Ramos (cell line): ENCODE data around the gene MAPK8.
"Not testable (repeated sequence)": the region's sequence is repeated elsewhere in the genome, so short reads cannot be mapped to it uniquely, and the experiment has no call there.

ENCODE experiments used
- in situ Hi-C: fragments of 300-500 bp; cut with MboI; formaldehyde crosslinking; loops from one replicate; pipeline ENCODE4 v1.14.3; 2022; ENCODE audit warnings: low sequenced_read_pairs; ENCODE audit not compliant: unreplicated experiment

MAPK8 gene

DNA sequence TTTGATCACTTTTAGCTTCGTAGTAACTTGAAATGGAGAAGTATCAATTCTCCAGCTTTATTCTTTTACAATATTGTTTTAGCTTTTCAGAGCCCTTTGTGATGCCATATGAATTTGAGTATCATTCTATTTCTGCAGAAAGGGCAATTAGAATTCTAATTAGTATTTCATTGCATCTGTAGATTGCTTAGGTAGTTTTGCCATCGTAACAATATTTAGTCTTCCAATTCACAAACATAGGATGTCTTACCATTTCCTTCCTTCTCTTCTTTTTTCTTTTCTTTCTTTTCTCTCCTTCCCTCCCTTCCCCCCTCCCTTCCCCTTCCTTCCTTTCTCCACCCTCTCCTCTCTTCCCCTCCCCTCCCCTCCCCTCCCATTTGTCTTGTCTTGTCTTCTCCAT lies 105.0 kb downstream of the MAPK8 start:
- in situ Hi-C loops: no loop called here

DNA sequence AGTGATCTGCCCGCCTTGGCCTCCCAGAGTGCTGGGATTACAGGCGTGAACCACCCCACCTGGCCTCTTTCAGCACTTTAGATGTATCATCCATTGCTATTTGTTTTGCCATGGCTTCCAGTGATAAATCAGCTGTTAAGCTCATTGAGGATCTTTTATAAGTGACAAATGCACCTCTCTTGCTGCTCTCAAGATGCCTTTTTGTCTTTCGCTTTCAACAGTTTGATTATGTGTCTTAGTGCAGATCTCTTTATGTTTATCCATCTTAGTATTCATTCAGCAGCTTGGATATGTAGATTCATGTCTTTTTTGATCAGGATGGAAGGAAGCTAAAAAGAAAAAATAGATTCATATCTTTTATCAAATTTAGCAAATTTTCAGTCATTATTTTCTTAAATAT lies 105.6 kb downstream of the MAPK8 start:
- in situ Hi-C loops: no loop called here

DNA sequence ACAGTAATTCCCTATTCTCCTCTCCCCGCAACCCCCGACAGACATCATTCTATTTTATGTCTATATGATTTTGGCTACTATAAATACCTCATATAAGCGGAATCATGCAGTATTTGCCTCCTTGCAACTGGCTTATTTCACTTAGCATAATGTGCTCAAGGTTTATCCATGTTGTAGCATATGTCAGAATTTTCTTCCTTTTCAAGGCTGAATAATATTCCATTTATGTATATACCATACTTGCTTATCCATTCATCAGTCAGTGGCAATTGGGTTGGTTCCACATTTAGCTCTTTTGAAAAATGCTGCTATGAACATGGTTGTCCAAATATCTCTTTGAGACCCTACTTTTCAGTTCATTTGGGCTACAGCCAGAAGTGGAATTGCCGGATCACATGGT lies 106.5 kb downstream of the MAPK8 start:
- in situ Hi-C loops: no loop called here

DNA sequence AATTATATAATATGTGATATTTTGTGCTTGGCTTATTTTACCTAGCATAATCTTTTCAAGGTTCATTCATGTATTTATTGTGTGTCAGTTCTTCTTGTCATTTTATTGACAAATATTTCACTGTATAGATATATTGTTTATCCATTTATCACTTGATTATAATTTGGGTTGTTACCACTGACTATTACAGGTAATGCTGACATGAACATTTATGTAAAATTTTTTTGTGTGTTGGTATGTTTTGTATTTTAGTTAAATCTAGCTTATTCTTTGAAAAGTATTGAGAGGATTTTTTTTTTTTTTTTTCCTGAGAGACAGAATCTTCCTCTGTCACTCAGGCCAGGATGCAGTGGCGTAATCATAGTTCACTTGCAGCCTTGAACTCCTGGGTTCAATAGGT lies 107.7 kb downstream of the MAPK8 start:
- in situ Hi-C loops: no loop called here

DNA sequence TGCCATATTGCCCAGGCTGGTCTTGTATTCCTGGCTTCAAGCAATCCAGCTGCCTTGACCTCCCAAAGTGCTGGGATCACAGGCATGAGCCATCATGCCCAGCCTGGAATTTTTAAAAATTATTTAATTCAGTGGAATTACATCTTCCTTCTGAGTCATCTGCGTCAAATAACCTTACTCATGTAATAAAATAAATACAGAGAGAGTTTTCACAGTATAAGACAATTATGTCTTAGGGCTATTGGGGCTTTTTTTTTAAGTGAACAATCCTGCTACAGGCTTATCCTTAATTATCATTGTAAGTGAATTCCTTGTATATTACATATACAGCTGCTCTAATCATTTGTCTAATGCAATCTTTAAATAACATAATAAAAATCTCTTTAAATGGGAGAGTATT lies 108.3 kb downstream of the MAPK8 start:
- in situ Hi-C loops: no loop called here

DNA sequence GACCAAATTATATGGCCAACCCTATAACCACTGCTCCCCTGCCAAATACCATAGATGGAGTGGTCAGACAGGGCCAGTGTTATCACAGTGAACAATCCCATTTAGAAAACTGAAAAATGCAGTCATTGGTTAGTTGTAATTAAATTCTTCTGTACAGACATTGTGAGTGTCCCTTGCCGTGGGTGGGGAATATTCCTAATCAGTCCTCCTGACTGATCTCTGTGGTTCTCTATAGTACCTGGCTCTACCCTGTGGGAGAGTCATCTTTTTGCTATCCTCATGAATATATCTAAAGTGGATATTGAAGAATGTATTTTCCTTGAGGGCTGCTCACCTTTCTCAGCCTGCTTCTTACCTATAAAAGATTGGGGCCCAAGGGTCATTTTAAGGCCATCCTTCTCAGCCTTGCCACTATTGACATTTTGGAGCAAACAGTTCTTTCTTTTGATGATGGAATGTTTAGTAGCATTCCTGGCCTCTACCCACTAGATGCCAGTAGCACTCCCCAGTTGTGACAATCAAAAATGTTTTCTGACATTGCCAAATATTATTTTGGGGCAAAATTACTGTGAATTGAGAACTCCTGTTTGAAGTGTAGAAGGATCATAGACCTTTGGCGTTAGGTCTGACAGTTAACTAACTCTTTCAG lies 110.2 kb downstream of the MAPK8 start:
- in situ Hi-C loops: no loop called here

DNA sequence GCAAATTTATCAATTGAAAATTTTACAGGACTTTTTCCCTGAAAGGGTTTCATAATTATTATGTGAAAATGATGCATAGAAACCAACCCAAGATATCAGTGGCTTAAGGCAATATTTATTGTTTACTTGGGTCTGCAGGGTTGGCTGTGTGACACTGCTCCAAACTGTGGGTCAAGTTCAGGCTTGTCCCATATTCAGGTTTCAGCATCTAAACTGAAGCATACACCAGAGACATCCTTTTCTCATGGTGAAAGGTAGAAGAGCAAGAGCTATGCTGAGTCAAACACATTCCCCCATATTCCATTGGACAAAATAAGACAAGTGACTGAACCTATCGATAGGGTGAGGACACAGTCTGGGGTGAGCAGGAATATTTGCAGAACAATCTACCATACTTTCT lies 110.9 kb downstream of the MAPK8 start:
- in situ Hi-C loops: no loop called here

DNA sequence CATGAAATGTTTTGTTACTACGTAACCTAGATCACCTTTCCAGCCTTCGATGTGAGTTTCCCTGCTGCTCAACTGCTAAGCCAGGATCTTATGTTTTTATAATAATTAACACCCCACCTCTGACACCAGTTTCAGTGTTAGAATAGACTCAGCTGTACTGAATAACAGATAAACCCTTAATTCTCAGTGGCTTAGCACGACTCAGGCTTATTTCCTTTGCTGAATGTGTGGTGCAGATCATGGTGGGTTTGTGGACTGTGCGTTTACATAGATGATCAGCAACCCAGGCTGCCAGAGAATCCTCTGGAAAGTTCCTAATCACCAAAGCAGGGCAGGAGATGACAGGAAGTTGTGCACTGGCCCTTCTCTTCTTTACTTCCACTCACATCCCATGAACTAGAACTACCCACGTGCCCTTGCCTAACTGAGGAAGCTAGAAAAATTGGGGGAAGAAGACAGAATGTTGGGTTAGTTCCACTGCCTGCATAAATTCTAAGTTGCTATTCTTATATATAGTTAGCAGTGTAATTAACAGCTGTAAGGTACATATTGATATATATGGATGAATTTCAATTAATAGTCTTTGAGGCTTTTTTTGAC lies 111.8 kb downstream of the MAPK8 start:
- in situ Hi-C loops: no loop called here

DNA sequence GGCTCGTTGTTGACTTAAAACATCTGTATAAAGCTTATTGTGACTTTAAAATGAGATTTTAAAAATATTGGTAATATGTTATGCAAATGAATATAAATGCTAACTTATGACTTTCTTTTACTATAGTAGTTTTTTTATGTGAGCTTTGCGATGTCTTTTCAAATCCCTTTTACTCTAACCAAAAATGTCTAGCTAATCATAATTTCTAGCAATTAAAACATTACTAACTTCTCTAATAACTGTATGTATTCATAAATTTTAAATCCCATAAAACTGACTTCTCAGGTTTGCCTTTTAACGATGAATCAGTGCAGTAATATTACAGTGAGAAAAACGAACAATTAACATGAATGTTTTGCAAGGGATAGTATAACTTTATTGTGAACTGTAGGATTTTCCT lies 113.2 kb downstream of the MAPK8 start:
- in situ Hi-C loops: no loop called here

DNA sequence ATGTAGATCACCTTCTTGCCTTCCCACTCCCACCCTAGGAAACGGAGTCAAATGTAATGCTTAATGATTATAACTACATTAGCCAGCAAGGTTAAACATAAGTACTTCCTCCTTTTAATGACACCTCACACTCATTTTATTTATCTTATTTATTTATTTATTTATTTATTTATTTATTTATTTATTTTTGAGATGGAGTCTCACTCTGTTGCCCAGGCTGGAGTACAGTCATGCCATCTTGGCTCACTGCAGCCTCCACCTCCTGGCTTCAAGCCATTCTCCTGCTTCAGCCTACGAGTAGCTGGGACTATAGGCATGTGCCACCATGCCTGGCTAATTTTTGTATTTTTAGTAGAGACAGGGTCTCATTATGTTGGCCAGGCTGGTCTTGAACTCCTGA lies 115.4 kb downstream of the MAPK8 start:
- in situ Hi-C loops: not testable (repeated sequence)

DNA sequence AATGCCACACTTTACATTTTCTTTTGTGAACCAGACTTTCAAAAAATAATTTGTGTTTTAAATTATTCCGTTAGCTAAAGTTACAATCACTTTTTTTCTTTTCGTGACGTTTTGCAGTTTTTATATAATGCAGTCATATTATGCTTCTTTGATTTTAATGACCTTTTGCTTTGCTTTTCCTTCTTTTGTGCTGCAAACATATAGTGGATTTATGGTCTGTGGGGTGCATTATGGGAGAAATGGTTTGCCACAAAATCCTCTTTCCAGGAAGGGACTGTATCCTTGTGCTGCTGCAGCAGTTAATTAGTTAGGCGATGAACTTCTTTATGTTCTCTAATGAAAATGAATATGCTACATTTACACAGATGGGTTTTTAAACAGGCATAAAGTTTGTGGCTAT lies 117.4 kb downstream of the MAPK8 start:
- in situ Hi-C loops: no loop called here

DNA sequence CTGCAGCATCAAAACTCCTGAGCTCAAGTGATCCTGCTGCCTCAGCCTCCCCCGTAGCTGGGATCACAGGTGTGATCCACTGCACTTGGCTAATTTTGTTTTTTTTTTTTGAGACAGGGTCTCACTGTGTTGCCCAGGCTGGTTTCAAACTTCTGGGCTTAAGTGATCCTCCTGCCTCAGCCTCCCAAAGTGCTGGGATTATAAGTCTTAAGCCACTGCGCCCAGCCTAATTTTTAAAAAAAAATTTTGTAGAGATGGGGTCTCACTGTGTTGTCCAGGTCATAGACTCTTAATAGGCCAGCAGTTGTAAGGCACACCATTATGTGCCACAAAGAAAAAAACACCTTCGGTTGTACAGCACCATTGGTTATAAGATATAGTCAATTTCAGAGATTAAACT lies 122.4 kb downstream of the MAPK8 start:
- in situ Hi-C loops: no loop called here

DNA sequence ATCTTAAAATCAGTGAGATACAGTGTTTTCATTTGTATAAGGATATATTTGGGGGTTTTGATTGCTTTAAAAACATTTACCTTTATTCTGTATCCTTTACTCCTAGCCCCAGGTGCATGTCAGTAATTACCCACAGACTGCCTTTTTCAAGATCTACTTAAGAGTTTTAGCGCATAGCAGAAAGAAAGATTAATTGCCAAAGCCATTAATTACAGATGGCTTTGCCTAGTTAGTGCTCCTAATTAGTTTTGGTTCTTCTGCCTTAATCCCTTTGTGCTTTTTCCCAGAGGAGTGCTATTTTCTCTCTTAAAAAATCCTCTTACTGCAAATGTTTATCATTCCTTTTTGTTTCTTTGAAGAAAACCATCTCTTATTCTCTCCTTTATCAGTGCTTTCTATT lies 122.8 kb downstream of the MAPK8 start:
- in situ Hi-C loops: no loop called here

DNA sequence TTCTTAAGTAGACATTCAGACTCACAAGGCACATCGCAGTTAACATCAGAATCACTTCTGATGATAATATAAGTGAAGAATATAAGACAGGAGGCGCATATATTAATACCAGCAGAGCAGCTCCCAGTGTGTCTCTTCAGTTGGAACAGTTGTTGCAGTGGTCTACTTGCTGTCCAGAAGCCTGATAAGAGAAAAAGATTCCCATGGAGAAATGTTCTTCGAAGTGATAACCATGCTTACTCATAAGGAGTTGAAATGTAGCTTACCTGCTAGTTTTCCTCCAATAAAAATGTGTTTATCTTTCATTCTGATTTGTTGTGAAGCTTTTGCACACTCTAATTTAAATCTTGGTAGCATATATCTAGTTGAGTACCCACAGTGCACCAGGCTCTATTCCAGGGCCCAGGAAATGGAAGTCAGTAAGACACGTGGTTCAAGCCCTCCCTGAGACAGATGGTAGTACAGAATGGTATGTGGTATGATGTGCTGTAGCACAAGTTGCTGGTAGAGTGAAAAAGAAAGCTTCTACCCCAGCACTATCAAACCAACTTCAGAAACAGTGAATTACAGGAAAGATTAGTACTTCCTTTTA lies 124.0 kb downstream of the MAPK8 start:
- in situ Hi-C loops: no loop called here

DNA sequence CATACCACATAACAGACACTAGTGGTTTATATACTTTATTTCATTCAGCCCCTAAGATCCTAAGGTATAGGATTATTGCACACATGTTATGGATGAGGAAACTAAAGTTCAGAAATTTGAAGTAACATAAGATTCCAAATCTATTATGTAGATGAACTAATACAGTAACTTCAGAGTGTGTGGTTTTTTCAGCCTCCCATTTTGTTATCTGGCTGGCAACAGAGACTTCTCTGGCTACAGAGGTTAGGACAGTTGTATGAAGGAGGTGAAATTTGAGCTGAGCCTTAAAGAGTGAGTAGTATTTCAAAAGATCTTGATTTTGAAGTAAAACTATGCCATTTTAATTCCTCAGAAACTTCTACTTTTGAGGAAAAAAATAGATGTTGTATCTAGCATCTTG lies 125.4 kb downstream of the MAPK8 start:
- in situ Hi-C loops: no loop called here

DNA sequence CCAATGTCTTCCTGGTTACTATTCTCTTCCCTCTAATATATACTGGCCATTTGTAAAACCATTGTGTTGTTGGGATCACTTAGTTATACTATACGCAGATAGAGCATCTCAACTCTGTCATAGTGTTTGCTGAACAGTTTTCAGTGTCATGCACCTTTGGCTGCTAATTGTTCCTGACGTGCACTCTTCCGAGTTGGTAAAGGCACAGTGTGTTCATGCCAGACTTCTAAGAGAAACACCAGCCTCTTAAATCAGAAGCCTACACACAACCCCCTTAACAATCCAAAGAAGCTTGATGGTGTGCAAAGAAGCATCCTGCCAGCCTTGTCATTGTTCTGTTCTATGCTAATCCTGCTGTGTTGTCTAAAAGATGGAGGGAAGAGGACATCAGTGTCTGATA lies 131.1 kb downstream of the MAPK8 start:
- in situ Hi-C loops: no loop called here

DNA sequence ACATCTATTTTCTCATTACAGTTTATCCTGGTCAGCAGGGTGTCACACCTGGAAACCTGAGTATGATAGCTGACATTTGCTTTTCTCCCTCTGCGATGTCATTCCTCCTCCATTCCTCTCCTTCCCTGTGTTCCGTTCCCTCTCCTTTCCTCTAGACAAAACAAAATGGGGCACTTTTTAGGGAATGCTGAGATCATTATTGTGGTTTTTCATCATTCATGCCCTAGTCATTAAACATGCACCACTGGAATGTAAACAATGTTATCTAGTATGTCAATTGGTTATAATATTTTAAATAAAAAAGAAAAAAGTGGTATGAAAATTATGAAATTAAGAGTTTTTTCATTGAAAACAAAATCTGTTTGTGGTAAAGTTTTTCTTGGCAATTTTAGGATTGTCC lies 132.6 kb downstream of the MAPK8 start:
- in situ Hi-C loops: no loop called here

DNA sequence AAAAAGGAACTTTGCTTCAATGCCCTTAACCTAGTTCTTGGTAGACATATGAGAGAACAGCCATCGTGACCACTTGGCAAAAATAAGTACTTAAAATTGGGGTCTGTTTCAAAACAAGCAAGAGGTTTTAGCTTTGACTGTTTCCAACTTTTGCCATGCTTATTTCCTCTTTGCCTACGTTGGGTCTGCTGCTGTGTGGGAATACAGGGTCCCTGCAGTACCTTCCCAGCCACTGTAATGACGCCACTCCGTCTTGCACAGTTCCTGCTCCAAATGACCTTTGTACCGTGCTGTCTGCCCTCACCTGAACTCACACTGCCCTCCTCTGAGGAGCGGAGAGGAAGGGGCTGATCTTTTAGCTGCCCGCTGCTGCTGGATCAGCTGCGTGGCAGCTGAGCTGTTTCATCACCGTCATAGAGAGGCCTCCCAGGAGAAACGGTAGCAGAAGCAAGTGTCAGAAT lies 133.1 kb downstream of the MAPK8 start:
- in situ Hi-C loops: no loop called here

DNA sequence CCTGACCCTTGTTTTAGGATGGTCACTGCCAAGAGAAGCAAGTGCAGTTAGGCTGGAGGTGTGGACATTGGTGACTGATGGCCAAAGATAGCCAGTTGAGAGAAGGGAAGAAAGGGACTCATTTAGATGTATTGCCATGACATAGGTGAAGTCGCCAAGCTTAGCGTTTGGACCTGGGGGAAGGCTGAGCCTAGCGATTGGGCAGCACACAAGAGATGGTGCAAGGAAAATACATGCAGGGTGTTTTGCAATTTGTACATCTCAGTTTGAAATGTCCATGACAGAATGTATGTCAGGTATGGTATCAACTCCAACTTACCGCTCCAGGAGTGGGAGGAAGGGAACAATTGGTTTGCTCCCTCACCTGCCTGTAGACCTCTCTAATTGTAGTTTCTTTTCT lies 134.3 kb downstream of the MAPK8 start:
- in situ Hi-C loops: no loop called here

DNA sequence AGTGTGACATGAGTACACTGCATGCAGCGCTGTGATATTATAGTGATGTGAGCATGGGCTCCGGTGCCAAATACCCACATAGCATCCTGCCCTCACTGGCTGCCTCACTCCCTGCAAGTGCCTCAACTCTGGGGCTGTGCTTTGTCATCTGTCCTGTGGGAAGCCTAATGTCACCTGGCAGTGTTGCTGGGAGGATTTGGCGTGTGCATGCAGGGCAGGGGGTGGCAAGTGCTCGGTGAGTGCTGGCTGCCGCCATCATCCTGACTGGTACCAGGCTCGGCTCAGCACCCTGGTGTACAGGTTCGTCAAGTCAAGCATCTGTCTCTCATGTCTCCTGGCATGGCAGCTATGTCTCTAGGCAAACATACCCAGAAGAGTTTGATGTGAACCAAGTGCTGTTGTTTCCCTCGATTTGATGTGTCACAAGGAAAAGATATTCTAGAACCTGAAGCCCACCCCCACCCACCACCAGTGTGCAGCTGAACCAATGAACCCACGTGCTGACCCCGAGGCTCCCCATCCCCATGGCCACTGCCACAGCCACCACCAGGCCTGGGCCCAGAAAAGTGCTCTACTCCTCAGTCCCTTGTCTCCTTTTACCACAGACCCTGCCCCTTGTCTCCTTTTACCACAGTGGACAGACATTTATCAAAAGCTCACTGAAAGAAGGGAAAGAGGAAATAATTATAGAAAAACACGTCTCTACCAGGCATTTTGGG lies 135.8 kb downstream of the MAPK8 start:
- in situ Hi-C loops: no loop called here

DNA sequence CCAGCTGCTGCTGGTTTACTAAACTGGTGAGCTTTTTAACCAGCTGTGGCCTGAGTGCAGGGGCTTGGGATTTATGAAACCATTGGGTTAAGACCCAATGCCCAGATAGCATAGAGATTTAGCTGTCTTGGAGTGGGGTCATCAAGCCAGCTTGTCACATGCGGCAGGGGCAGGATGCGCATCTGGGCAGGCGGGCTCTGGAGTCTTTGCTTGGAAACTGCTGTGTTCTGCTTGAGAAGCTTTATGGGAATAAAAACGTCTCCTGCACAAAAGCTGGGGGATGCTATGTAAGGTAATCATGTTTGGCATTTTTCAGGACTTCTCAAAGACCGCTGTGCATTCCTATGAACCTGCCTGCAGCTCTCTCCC lies 136.3 kb downstream of the MAPK8 start:
- in situ Hi-C loops: no loop called here
